Measurements from ENCODE around the gene AVPR2. TPM values are rescaled to one million over a fixed set of nuclear protein-coding genes. Genes with fewer than 3 reads are reported as not detected.

AVPR2 gene
- total and polyA plus RNA-seq, 10 of the 15 experiments (the other 5 are each of a cell fraction or from before 2014, with no cell fraction given): 0.12 to 0.37 TPM; not detected in 8

GRCh38 chrX:153900831-153901752 is 3.4 kb upstream of the AVPR2 start (continued):
- TF ChIP-seq CTCF (IDR thresholded peaks at IDR 0.05 in 2 of 3, conservative IDR thresholded peaks at IDR 0.05 in 1 of 3; ENCODE audit: control insufficient read depth in 2 of 3, extremely low read depth in 1 of 3, insufficient read depth in 1 of 3, low read depth in 3 of 3, low read length in 3 of 3) (no peak), ZNF687 (IDR thresholded peaks at IDR 0.05) (0 out of 2 replicates have a peak, but pooled peaks have one; percentile 30), BCL3 (IDR thresholded peaks at IDR 0.05; ENCODE audit: borderline replicate concordance, insufficient read depth, low read depth, low read length, poor library complexity, severe bottlenecking) (peak; percentile 71), RBBP5 (conservative IDR thresholded peaks at IDR 0.05) (no peak), MLLT1 (IDR thresholded peaks at IDR 0.05) (peak; percentile 75), NKRF (conservative IDR thresholded peaks at IDR 0.05) (no peak), EZH2 (IDR thresholded peaks at IDR 0.05; ENCODE audit: borderline replicate concordance, control insufficient read depth, low read depth, low read length) (no peak), RAD21 (IDR thresholded peaks at IDR 0.05; ENCODE audit: insufficient read depth, low read depth, low read length) (no peak), PAX5 (IDR thresholded peaks at IDR 0.05; ENCODE audit: borderline replicate concordance, low read depth, low read length) (0 out of 2 replicates have a peak, but pooled peaks have one; percentile 52), MAX (IDR thresholded peaks at IDR 0.05; ENCODE audit: low read depth, low read length) (0 out of 2 replicates have a peak, but pooled peaks have one; percentile 46), ZNF622 (IDR thresholded peaks at IDR 0.05) (no peak)
